ENCODE data around the gene INPP4A.

Gene INPP4A

DNA sequence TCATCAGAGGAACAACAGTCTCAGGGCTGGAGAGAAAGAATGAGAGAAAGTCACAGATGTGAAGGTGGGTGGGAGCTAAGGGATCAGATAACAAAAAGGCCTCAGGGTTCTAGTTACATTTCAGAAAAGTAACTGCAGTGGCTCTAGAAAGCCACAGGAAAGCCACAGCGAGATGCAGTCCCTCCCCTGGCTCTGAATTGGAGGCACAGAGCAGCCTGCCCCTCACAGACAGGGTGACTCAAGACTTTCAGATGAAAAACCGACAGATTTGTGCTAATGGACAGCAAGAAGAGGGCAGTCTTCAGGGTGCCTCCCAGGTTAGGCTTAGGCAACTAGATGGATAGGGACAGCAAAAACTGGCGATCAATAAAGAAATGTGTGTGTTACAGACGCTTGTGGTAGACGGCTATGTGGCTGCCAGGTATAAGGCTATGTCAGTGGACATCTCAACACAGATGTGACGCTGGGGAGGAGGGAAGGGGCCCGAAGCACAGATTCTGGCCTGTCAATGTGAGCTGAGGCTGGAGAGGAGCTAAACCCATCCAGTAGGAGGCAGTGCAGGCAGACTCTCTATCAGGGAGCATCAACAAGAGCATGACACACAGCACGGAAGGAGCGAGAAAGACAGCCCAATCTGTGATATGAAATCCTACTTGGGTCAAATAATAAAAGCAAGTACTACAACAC lies 189.9 kb downstream of the INPP4A start:
- Mint-ChIP-seq H3K4me3 (no peak overlapping the region), H3K27me3 (ENCODE audit: low read depth) (no peaks in the 10 kb centered on the region), H3K27ac (peak overlapping the region in 2 of 3 experiments; percentile 41 to 48), H3K4me1 (peaks cover 12% of the 10 kb centered on the region), H3K9me3 (no peaks in the 10 kb centered on the region), H3K36me3 (ENCODE audit: low read depth) (peaks cover 4% of the 10 kb centered on the region)
- TF ChIP-seq, protein P1, sequence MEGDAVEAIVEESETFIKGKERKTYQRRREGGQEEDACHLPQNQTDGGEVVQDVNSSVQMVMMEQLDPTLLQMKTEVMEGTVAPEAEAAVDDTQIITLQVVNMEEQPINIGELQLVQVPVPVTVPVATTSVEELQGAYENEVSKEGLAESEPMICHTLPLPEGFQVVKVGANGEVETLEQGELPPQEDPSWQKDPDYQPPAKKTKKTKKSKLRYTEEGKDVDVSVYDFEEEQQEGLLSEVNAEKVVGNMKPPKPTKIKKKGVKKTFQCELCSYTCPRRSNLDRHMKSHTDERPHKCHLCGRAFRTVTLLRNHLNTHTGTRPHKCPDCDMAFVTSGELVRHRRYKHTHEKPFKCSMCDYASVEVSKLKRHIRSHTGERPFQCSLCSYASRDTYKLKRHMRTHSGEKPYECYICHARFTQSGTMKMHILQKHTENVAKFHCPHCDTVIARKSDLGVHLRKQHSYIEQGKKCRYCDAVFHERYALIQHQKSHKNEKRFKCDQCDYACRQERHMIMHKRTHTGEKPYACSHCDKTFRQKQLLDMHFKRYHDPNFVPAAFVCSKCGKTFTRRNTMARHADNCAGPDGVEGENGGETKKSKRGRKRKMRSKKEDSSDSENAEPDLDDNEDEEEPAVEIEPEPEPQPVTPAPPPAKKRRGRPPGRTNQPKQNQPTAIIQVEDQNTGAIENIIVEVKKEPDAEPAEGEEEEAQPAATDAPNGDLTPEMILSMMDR (IDR thresholded peaks at IDR 0.05; ENCODE audit: unreplicated experiment in 3 of 3): peak in 1 of 3 experiments; percentile 24

DNA sequence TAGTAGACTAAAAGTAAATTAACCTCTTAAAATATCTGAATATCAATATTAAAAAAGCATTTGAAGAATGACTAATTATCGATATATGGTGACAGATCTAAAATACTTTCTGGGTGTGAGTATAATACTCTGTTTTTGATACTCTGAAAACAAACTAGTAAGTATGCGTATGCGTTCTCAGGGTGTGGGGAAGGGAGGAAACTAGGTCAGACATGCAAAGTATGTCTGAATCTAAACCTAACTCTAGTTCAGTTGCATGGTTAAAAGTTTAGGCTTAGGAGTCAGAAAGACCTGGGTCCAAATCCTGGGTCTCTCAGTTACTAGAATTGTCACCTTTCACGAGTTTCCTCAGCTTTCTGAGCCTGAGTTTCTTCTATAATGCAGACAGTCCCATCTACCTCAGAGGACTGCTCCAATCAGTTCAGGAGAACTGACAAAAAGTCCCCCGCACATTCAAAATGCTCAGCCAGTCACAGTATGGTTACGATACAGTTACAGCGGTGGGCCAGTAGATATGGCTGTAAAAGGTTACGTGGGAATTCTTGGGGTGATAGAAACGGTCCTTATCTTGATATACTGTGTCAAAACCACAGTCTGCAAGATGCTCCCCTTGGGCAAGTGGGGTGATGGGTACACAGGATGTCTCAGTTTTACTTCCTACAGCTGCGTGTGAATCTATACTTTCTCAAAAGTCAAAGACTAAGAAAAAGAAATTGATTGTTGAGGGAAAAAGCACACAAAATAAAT lies 192.9 kb downstream of the INPP4A start:
- Mint-ChIP-seq H3K36me3 (ENCODE audit: low read depth) (peaks cover 8% of the 10 kb centered on the region), H3K27me3 (ENCODE audit: low read depth) (no peaks in the 10 kb centered on the region), H3K4me3 (no peak overlapping the region), H3K9me3 (no peaks in the 10 kb centered on the region), H3K27ac (no peak overlapping the region), H3K4me1 (peaks cover 12% of the 10 kb centered on the region)
- TF ChIP-seq, protein P1 (IDR thresholded peaks at IDR 0.05; ENCODE audit: unreplicated experiment in 3 of 3): no peak

DNA sequence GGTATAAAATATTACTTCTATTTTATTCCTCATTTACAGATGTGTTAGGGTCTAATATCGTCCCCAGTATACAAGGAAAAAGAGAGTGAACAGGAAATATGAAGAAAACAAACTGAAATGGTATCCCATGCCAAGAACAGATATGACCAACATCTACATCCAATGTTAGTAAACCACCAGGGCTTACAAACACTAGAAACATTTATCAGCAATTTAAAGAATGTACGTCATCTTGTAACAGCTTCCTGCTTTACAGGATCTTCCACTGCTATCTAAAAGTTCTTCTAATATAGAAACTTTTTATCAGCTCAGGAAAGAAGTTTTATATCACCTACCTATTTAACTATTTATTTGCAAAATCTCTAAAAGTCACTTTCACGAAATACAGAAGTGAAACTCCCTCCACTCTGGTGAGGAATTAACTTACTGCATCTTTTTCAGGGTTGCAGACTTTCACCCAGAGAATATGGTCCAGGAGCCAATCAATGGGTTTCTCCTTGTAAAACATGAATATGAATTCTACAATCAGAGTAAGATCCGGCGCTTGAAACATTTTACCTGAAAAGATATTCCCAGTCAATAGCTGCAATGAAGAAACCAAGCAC lies 198.9 kb downstream of the INPP4A start:
- Mint-ChIP-seq H3K27me3 (ENCODE audit: low read depth) (no peaks in the 10 kb centered on the region), H3K36me3 (ENCODE audit: low read depth) (peaks cover 13% of the 10 kb centered on the region), H3K27ac (no peak overlapping the region), H3K4me1 (no peaks in the 10 kb centered on the region), H3K9me3 (no peaks in the 10 kb centered on the region), H3K4me3 (no peak overlapping the region)
- TF ChIP-seq, protein P1 (IDR thresholded peaks at IDR 0.05; ENCODE audit: unreplicated experiment in 3 of 3): no peak

Measured in nephron (organoid).